A549 (cell line): ENCODE data around the gene PPFIA2.

ENCODE experiments used
- CTCF ChIP-seq: fragments of >200 bp; sonication (Bioruptor Twin); formaldehyde crosslinking; IDR thresholded peaks from 3 replicates; pipeline ENCODE4 v1.5.1; 2016
- HDAC2 ChIP-seq: fragments of 200-600 bp; sonication (generic); IDR thresholded peaks from 2 replicates; pipeline ENCODE4 v1.6.1; 2016
- HOXA7 ChIP-seq: fragments of 250-450 bp; sonication (Bioruptor Pico); IDR thresholded peaks from 2 replicates; pipeline ENCODE4 v1.5.0; 2020; ENCODE audit warnings: mild to moderate bottlenecking, moderate library complexity

GRCh38 chr12:81615026-81615588, 144.0 kb downstream of the PPFIA2 start:
- TF ChIP-seq CTCF (no peak), HOXA7 (CRISPR knock-in tag) (no peak), HDAC2 (no peak)
